WTC11 (cell line): ENCODE results near the gene IRF2BP1.

Source experiments
- NR2C2 ChIP-seq: sonication (generic); formaldehyde crosslinking; IDR thresholded peaks from 2 replicates; pipeline ENCODE4 v1.8.0; 2022; ENCODE audit warnings: mild to moderate bottlenecking, missing genetic modification reagents
- TP53 ChIP-seq: sonication (generic); formaldehyde crosslinking; IDR thresholded peaks from 2 replicates; pipeline ENCODE4 v1.8.1; 2023; ENCODE audit warnings: mild to moderate bottlenecking, missing genetic modification reagents
- ZNF423 ChIP-seq: fragments of 250-450 bp; sonication (Bioruptor Pico); IDR thresholded peaks from 2 replicates; pipeline ENCODE4 v2.1.2; 2022; ENCODE audit warnings: mild to moderate bottlenecking, moderate library complexity
- TF ChIP-seq, protein P1 (sequence below): fragments of 200-600 bp; IDR thresholded peaks from 2 replicates; pipeline ENCODE4 v1.8.0; 2022; ENCODE audit warnings: antibody characterized with exemption
- TF ChIP-seq, protein P2 (sequence below): sonication (generic); formaldehyde crosslinking; IDR thresholded peaks from 2 replicates; pipeline ENCODE4 v1.8.0; 2022; ENCODE audit warnings: mild to moderate bottlenecking, missing genetic modification reagents
- TF ChIP-seq, protein P3 (sequence below): sonication (generic); formaldehyde crosslinking; IDR thresholded peaks from 2 replicates; pipeline ENCODE4 v1.8.1; 2022; ENCODE audit warnings: low read depth, mild to moderate bottlenecking, moderate library complexity, missing genetic modification reagents, borderline replicate concordance
- TF ChIP-seq, protein P4 (sequence below): sonication (generic); formaldehyde crosslinking; IDR thresholded peaks from 2 replicates; pipeline ENCODE4 v1.8.0; 2022; ENCODE audit warnings: mild to moderate bottlenecking, missing genetic modification reagents

DNA sequence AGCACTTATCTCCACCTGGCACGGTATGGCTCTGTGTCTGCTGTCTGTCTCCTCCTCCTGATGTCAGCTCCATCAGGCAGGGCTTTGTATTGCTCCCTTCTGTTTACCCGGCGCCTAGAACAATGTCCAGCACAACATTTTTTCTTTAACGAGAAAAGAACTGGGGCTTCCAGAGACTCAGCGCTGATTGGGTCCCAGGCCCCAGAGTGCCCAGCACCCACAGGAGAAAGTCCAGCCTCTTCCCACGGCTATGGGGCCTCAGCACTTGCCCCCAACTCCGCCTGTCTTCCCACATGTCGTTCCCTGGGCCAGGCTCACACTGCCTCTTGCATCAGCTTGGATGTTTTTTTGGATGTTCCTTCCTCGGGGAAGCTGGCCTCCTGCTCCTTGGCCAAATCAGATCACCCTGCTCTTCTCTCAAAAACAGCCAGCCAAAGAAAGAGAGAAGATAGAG lies 9.6 kb upstream of the IRF2BP1 start:
- TF ChIP-seq ZNF423 (CRISPR knock-in tag) (no peak), NR2C2 (no peak), TP53 (CRISPR knock-in tag) (no peak)
- TF ChIP-seq, protein P1, sequence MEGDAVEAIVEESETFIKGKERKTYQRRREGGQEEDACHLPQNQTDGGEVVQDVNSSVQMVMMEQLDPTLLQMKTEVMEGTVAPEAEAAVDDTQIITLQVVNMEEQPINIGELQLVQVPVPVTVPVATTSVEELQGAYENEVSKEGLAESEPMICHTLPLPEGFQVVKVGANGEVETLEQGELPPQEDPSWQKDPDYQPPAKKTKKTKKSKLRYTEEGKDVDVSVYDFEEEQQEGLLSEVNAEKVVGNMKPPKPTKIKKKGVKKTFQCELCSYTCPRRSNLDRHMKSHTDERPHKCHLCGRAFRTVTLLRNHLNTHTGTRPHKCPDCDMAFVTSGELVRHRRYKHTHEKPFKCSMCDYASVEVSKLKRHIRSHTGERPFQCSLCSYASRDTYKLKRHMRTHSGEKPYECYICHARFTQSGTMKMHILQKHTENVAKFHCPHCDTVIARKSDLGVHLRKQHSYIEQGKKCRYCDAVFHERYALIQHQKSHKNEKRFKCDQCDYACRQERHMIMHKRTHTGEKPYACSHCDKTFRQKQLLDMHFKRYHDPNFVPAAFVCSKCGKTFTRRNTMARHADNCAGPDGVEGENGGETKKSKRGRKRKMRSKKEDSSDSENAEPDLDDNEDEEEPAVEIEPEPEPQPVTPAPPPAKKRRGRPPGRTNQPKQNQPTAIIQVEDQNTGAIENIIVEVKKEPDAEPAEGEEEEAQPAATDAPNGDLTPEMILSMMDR, result no peak
- TF ChIP-seq, protein P2, sequence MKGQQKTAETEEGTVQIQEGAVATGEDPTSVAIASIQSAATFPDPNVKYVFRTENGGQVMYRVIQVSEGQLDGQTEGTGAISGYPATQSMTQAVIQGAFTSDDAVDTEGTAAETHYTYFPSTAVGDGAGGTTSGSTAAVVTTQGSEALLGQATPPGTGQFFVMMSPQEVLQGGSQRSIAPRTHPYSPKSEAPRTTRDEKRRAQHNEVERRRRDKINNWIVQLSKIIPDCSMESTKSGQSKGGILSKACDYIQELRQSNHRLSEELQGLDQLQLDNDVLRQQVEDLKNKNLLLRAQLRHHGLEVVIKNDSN (CRISPR knock-in tag), result no peak
- TF ChIP-seq, protein P3, sequence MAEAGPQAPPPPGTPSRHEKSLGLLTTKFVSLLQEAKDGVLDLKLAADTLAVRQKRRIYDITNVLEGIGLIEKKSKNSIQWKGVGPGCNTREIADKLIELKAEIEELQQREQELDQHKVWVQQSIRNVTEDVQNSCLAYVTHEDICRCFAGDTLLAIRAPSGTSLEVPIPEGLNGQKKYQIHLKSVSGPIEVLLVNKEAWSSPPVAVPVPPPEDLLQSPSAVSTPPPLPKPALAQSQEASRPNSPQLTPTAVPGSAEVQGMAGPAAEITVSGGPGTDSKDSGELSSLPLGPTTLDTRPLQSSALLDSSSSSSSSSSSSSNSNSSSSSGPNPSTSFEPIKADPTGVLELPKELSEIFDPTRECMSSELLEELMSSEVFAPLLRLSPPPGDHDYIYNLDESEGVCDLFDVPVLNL, result no peak
- TF ChIP-seq, protein P4, sequence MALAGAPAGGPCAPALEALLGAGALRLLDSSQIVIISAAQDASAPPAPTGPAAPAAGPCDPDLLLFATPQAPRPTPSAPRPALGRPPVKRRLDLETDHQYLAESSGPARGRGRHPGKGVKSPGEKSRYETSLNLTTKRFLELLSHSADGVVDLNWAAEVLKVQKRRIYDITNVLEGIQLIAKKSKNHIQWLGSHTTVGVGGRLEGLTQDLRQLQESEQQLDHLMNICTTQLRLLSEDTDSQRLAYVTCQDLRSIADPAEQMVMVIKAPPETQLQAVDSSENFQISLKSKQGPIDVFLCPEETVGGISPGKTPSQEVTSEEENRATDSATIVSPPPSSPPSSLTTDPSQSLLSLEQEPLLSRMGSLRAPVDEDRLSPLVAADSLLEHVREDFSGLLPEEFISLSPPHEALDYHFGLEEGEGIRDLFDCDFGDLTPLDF, result no peak
